ENCODE measurements around the gene GATA5. TPM values are rescaled to one million over a fixed set of nuclear protein-coding genes. Genes with fewer than 3 reads are reported as not detected.

Gene GATA5
- total and polyA plus RNA-seq, 4 experiments from 2014 or later: not detected

- H3K36me3 Mint-ChIP-seq: no peaks in the 10 kb centered on the region
- Histone ChIP-seq H3K4me3 (ENCODE audit: low read length in 2 of 2) (no peak overlapping the region), H3K36me3 (ENCODE audit: insufficient read depth, low read length) (no peaks in the 10 kb centered on the region), H3K27me3 (ENCODE audit: insufficient read depth, low read length) (no peaks in the 10 kb centered on the region), H3K4me1 (ENCODE audit: insufficient read depth, low read length) (peaks cover 14% of the 10 kb centered on the region), H3K27ac (ENCODE audit: low read depth, low read length) (no peak overlapping the region), H3K9me3 (ENCODE audit: control insufficient read depth in 1 of 2, low read length in 2 of 2) (no peaks in the 10 kb centered on the region)
- DNase-seq: no peak
- ChIA-PET POLR2A (ENCODE audit: partially characterized antibody) (no interaction called here), CTCF (ENCODE audit: partially characterized antibody) (no interaction called here)
- peaks cover 11 to 23% (median 16%) of the 10 kb centered on the region in 4 donors for H3K4me1 Mint-ChIP-seq
- H3K27ac Mint-ChIP-seq: peak overlapping the region in 1 of 7 donors; percentile 9
- intact Hi-C loops (cut with micrococcal nuclease): no loop called here
- no peaks in the 10 kb centered on the region for H3K27me3 Mint-ChIP-seq
- H3K9me3 Mint-ChIP-seq: peaks cover 0 to 5% (median 0%) of the 10 kb centered on the region in 8 donors
- no peak overlapping the region for H3K4me3 Mint-ChIP-seq
Observed at GRCh38 chr20:62504323-62504722, 28.5 kb upstream of the GATA5 start.

GRCh38 chr20:62503401-62504178 lies 27.8 kb upstream of the GATA5 start:
- CTCF ChIA-PET (ENCODE audit: partially characterized antibody): interaction anchor here (1.4 kb wide), 2 partner anchors 113 to 289 kb away, joined by 4 to 5 read pairs; no protein-coding TSS in a partner anchor
- no peak overlapping the region for H3K27ac ChIP-seq (ENCODE audit: low read depth, low read length)
- no peaks in the 10 kb centered on the region for H3K36me3 ChIP-seq (ENCODE audit: insufficient read depth, low read length)
- peak overlapping the region in 2 of 7 donors; percentile 23 to 55 for H3K27ac Mint-ChIP-seq
- H3K27me3 Mint-ChIP-seq: no peaks in the 10 kb centered on the region
- H3K4me1 ChIP-seq (ENCODE audit: insufficient read depth, low read length): peaks cover 14% of the 10 kb centered on the region
- no peaks in the 10 kb centered on the region for H3K36me3 Mint-ChIP-seq
- H3K9me3 Mint-ChIP-seq: peaks cover 0 to 5% (median 0%) of the 10 kb centered on the region in 8 donors
- H3K9me3 ChIP-seq (ENCODE audit: control insufficient read depth in 1 of 2, low read length in 2 of 2): no peaks in the 10 kb centered on the region
- no peak overlapping the region for H3K4me3 Mint-ChIP-seq
- no peak overlapping the region for H3K4me3 ChIP-seq (ENCODE audit: low read length in 2 of 2)
- DNase-seq: no peak
- POLR2A ChIA-PET (ENCODE audit: partially characterized antibody): no interaction called here
- H3K4me1 Mint-ChIP-seq: peaks cover 11 to 23% (median 16%) of the 10 kb centered on the region in 4 donors
- intact Hi-C loops (cut with micrococcal nuclease): no loop called here
- H3K27me3 ChIP-seq (ENCODE audit: insufficient read depth, low read length): no peaks in the 10 kb centered on the region

- intact Hi-C loops (cut with micrococcal nuclease): no loop called here
- H3K9me3 ChIP-seq (ENCODE audit: control insufficient read depth in 1 of 2, low read length in 2 of 2): no peaks in the 10 kb centered on the region
- H3K27me3 Mint-ChIP-seq: no peaks in the 10 kb centered on the region
- POLR2A ChIA-PET (ENCODE audit: partially characterized antibody): no interaction called here
- CTCF ChIA-PET (ENCODE audit: partially characterized antibody): interaction anchor here (1.4 to 1.7 kb wide), 3 partner anchors 15 to 290 kb away, joined by 4 to 5 read pairs (median 4); no protein-coding TSS in a partner anchor
- no peak overlapping the region for H3K4me3 ChIP-seq (ENCODE audit: low read length in 2 of 2)
- peaks cover 14% of the 10 kb centered on the region for H3K4me1 ChIP-seq (ENCODE audit: insufficient read depth, low read length)
- peak overlapping the region in 3 of 7 donors; percentile 10 to 88 (median 86) for H3K27ac Mint-ChIP-seq
- peaks cover 11 to 23% (median 16%) of the 10 kb centered on the region in 4 donors for H3K4me1 Mint-ChIP-seq
- H3K27ac ChIP-seq (ENCODE audit: low read depth, low read length): peak overlapping the region; percentile 35
- H3K9me3 Mint-ChIP-seq: peaks cover 0 to 5% (median 0%) of the 10 kb centered on the region in 8 donors
- no peaks in the 10 kb centered on the region for H3K36me3 Mint-ChIP-seq
- no peaks in the 10 kb centered on the region for H3K36me3 ChIP-seq (ENCODE audit: insufficient read depth, low read length)
- H3K4me3 Mint-ChIP-seq: no peak overlapping the region
- no peaks in the 10 kb centered on the region for H3K27me3 ChIP-seq (ENCODE audit: insufficient read depth, low read length)
- no peak for DNase-seq
Observed at GRCh38 chr20:62502496-62503095, 26.8 kb upstream of the GATA5 start.

- H3K4me3 Mint-ChIP-seq: peak overlapping the region in 2 of 8 donors; percentile 40 to 63
Observed at GRCh38 chr20:62501801-62502495, 26.2 kb upstream of the GATA5 start.

GRCh38 chr20:62500237-62500864 lies 24.6 kb upstream of the GATA5 start:
- POLR2A ChIA-PET (ENCODE audit: partially characterized antibody): interaction anchor here (0.9 to 1.2 kb wide), 4 partner anchors 117 to 308 kb away, joined by 3 to 6 read pairs (median 4); no protein-coding TSS in a partner anchor
- no peaks in the 10 kb centered on the region for H3K36me3 Mint-ChIP-seq
- H3K4me1 Mint-ChIP-seq: peaks cover 11 to 23% (median 17%) of the 10 kb centered on the region in 4 donors
- H3K36me3 ChIP-seq (ENCODE audit: insufficient read depth, low read length): no peaks in the 10 kb centered on the region
- intact Hi-C loops (cut with micrococcal nuclease): loop anchor here (1.0 kb wide), 3 partner anchors 116 to 308 kb away; no protein-coding TSS in a partner anchor
- H3K27me3 ChIP-seq (ENCODE audit: insufficient read depth, low read length): no peaks in the 10 kb centered on the region
- peaks cover 14% of the 10 kb centered on the region for H3K4me1 ChIP-seq (ENCODE audit: insufficient read depth, low read length)
- DNase-seq: peak; percentile 64 to 78 (median 66)
- H3K9me3 Mint-ChIP-seq: peaks cover 0 to 5% (median 0%) of the 10 kb centered on the region in 8 donors
- peaks cover 0 to 2% of the 10 kb centered on the region in 2 donors for H3K27me3 Mint-ChIP-seq
- CTCF ChIA-PET (ENCODE audit: partially characterized antibody): interaction anchor here (0.5 to 1.6 kb wide), 15 partner anchors 17 to 492 kb away, joined by 3 to 17 read pairs (median 3); no protein-coding TSS in a partner anchor
- peak overlapping the region in 4 of 7 donors; percentile 59 to 89 (median 61) for H3K27ac Mint-ChIP-seq
- H3K4me3 Mint-ChIP-seq: peak overlapping the region in 1 of 8 donors; percentile 48
- no peak overlapping the region for H3K27ac ChIP-seq (ENCODE audit: low read depth, low read length)
- no peaks in the 10 kb centered on the region for H3K9me3 ChIP-seq (ENCODE audit: control insufficient read depth in 1 of 2, low read length in 2 of 2)
- H3K4me3 ChIP-seq (ENCODE audit: low read length in 2 of 2): no peak overlapping the region

More at GRCh38 chr20:62501801-62502495, 26.2 kb upstream of the GATA5 start:
- Mint-ChIP-seq H3K36me3 (no peaks in the 10 kb centered on the region), H3K27me3 (no peaks in the 10 kb centered on the region), H3K27ac (peak overlapping the region; percentile 32 to 86 (median 77)), H3K9me3 (peaks cover 0 to 5% (median 0%) of the 10 kb centered on the region in 8 donors), H3K4me1 (peaks cover 11 to 23% (median 16%) of the 10 kb centered on the region in 4 donors)
- ChIA-PET POLR2A (ENCODE audit: partially characterized antibody) (no interaction called here), CTCF (ENCODE audit: partially characterized antibody) (interaction anchor here (1.0 to 1.7 kb wide), 3 partner anchors 14 to 291 kb away, joined by 4 to 5 read pairs (median 4); no protein-coding TSS in a partner anchor)
- Histone ChIP-seq H3K27ac (ENCODE audit: low read depth, low read length) (peak overlapping the region; percentile 44), H3K9me3 (ENCODE audit: control insufficient read depth in 1 of 2, low read length in 2 of 2) (no peaks in the 10 kb centered on the region), H3K27me3 (ENCODE audit: insufficient read depth, low read length) (no peaks in the 10 kb centered on the region), H3K36me3 (ENCODE audit: insufficient read depth, low read length) (no peaks in the 10 kb centered on the region), H3K4me1 (ENCODE audit: insufficient read depth, low read length) (peaks cover 14% of the 10 kb centered on the region), H3K4me3 (ENCODE audit: low read length in 2 of 2) (no peak overlapping the region)
- DNase-seq: peak in 4 of 5 donors; percentile 9 to 89 (median 38)
- intact Hi-C loops (cut with micrococcal nuclease): no loop called here

GRCh38 chr20:62499758-62500236 lies 24.0 kb upstream of the GATA5 start:
- CTCF ChIA-PET (ENCODE audit: partially characterized antibody): interaction anchor here (0.5 to 1.6 kb wide), 15 partner anchors 18 to 493 kb away, joined by 3 to 17 read pairs (median 3); no protein-coding TSS in a partner anchor
- Histone ChIP-seq H3K36me3 (ENCODE audit: insufficient read depth, low read length) (no peaks in the 10 kb centered on the region), H3K27ac (ENCODE audit: low read depth, low read length) (no peak overlapping the region), H3K27me3 (ENCODE audit: insufficient read depth, low read length) (no peaks in the 10 kb centered on the region), H3K9me3 (ENCODE audit: control insufficient read depth in 1 of 2, low read length in 2 of 2) (no peaks in the 10 kb centered on the region), H3K4me3 (ENCODE audit: low read length in 2 of 2) (no peak overlapping the region), H3K4me1 (ENCODE audit: insufficient read depth, low read length) (peaks cover 14% of the 10 kb centered on the region)
- Mint-ChIP-seq H3K27me3 (peaks cover 0 to 2% of the 10 kb centered on the region in 2 donors), H3K4me3 (peak overlapping the region in 3 of 8 donors; percentile 21 to 48 (median 27)), H3K4me1 (peaks cover 11 to 23% (median 17%) of the 10 kb centered on the region in 4 donors), H3K9me3 (peaks cover 0 to 5% (median 0%) of the 10 kb centered on the region in 8 donors), H3K36me3 (no peaks in the 10 kb centered on the region), H3K27ac (peak overlapping the region in 1 of 7 donors; percentile 60)
- no peak for DNase-seq
- POLR2A ChIA-PET (ENCODE audit: partially characterized antibody): interaction anchor here (0.9 to 1.2 kb wide), 4 partner anchors 117 to 309 kb away, joined by 3 to 6 read pairs (median 4); no protein-coding TSS in a partner anchor
- intact Hi-C loops (cut with micrococcal nuclease): loop anchor here (1.0 kb wide), 3 partner anchors 117 to 309 kb away; no protein-coding TSS in a partner anchor
